ENCODE measurements around the gene SOX2. TPM values are rescaled to one million over a fixed set of nuclear protein-coding genes. Genes with fewer than 3 reads are reported as not detected.

SOX2 gene
- total RNA-seq, 2 donors from 2014 or later = 0.51 to 0.67 TPM

DNA sequence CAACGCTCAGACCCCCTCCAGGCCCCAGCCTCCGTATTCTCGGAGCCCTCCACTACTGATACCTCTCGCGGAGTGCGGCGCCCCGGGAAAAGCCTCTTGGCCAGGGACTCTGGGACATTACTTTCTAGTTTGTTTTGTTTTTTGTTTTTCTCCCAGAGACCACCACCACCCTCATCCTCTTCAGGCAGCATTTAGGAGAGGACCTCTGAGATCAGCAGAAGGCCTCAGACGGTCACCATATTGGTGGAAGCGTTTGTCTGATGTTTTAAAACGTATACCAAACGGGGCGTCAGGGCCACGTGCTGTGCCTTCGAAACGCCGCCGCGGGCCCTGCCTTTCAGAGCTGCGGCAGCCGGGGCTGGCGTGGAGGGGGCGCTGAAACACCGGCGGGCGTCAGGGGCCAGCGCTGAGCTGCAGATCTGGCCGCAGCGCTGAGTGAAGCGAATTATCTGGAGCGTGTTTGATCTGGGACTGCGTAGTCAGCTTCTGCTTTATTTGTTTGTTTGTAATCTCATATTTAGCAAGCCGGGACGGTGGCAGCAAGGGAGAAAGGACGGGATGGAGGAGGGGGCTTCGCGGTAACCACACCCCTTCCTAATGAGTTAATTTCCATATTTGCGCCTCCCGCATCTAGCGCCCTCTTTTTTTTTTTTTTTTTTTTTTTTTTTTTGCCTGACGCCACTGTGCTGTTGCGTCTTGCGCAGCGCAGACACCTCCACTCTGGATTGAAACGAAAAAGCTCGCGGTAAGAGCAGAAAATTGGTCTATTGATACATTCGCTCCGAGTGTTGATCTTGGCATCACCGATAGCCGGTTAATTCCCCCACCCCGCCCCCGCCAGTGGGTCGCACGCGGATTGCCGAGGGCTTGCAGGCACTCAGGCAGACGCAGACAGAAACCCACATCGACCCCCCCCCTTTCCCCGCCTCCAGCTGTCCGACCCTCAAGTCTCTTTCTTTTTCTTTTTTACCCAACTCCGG is 14.9 kb downstream of the SOX2 start:
- DNase-seq (ENCODE audit: low spot score) = no peak
- H3K27ac ChIP-seq = no peak overlapping the region
- no peaks in the 10 kb centered on the region for H3K4me1 ChIP-seq
- peak overlapping the region in 1 of 2 donors; percentile 21 for H3K4me3 ChIP-seq
- TF ChIP-seq, protein P1, sequence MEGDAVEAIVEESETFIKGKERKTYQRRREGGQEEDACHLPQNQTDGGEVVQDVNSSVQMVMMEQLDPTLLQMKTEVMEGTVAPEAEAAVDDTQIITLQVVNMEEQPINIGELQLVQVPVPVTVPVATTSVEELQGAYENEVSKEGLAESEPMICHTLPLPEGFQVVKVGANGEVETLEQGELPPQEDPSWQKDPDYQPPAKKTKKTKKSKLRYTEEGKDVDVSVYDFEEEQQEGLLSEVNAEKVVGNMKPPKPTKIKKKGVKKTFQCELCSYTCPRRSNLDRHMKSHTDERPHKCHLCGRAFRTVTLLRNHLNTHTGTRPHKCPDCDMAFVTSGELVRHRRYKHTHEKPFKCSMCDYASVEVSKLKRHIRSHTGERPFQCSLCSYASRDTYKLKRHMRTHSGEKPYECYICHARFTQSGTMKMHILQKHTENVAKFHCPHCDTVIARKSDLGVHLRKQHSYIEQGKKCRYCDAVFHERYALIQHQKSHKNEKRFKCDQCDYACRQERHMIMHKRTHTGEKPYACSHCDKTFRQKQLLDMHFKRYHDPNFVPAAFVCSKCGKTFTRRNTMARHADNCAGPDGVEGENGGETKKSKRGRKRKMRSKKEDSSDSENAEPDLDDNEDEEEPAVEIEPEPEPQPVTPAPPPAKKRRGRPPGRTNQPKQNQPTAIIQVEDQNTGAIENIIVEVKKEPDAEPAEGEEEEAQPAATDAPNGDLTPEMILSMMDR (IDR thresholded peaks at IDR 0.05) = no peak
- H3K36me3 ChIP-seq = no peaks in the 10 kb centered on the region
- H3K9me3 ChIP-seq = no peaks in the 10 kb centered on the region
- peaks cover 46 to 51% of the 10 kb centered on the region in 2 donors for H3K27me3 ChIP-seq

DNA sequence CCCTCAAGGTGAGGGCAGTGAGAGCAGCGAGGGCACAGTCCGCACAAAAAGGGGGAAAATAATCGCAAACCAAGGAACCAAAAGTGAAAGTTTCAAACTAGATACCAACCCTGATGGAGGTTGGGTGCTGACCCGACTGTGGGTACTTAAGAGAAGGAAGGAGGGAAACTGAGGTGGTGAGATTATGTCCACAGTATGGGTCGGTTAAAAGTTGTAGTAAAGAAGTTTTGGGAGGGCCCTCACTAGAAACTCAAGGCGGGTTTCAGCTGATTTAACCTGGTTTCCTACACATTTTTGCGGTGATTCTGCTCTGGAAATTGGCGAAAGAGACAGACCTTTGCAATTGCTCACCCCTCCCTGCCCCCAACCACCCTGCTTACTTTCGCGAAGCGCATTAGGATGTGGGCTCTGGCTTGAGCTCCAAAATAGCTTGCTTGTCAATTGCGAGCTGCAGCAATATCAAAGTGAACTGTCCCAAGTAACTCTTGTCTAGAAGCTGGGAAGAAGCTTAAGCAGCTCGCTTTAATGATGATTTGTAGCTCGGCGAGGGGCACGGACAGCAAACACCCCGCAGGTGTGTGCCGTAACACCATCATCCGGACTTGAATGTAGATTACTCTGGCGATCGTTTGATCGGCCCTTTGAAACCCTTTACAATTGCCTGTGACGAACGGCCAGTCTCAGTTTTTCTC is 15.8 kb downstream of the SOX2 start:
- DNase-seq (ENCODE audit: low spot score) = no peak
- Histone ChIP-seq H3K4me3 (peak overlapping the region in 1 of 2 donors; percentile 21), H3K27me3 (peaks cover 45 to 51% of the 10 kb centered on the region in 2 donors), H3K36me3 (no peaks in the 10 kb centered on the region), H3K4me1 (no peaks in the 10 kb centered on the region), H3K27ac (no peak overlapping the region), H3K9me3 (no peaks in the 10 kb centered on the region)
- TF ChIP-seq, protein P1 (IDR thresholded peaks at IDR 0.05) = no peak

DNA sequence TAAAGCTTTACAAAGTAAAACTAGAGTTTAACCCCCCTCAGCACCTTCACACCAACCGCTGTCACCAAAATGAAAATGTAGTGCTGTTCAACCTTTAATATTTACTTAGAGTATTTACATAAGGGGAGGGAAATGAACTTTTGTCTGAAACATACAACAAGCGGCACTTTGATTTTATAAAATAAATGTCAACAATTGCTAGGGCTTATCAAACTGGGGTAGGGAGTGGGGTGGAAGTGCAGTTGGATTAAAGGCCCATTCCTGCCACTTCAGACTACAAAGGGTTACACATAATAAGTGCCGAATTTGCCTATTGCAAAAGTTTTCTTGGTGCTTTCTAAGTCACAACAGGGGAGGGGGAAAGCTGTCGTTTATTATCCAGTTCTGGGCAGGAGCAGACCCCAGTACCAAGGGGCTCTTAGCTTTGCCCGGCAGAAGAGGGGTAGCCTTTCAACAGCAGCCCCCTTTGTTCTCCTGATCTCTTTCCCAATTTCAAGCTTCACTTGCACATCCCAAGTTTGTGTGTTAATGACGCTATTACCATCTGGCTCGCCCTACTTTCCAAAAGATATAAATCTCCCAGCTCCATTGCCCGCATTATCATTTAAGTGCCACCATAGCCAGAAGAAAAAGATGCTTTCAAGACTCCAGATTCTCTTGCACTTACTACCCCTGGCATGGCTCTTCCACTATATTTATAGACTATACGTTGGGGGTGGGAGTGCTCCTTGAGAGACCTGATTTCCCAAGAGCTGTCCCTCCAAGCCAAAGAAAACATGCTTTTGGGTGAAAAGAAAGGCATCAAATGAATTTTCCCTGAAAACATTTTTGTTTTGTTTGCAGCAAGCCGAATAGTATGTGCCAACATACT is 17.0 kb downstream of the SOX2 start:
- TF ChIP-seq, protein P1 (IDR thresholded peaks at IDR 0.05) = no peak
- H3K9me3 ChIP-seq = no peaks in the 10 kb centered on the region
- no peaks in the 10 kb centered on the region for H3K36me3 ChIP-seq
- H3K4me1 ChIP-seq = no peaks in the 10 kb centered on the region
- no peak for DNase-seq (ENCODE audit: low spot score)
- H3K27ac ChIP-seq = no peak overlapping the region
- H3K27me3 ChIP-seq = peaks cover 33 to 41% of the 10 kb centered on the region in 2 donors
- H3K4me3 ChIP-seq = no peak overlapping the region

DNA sequence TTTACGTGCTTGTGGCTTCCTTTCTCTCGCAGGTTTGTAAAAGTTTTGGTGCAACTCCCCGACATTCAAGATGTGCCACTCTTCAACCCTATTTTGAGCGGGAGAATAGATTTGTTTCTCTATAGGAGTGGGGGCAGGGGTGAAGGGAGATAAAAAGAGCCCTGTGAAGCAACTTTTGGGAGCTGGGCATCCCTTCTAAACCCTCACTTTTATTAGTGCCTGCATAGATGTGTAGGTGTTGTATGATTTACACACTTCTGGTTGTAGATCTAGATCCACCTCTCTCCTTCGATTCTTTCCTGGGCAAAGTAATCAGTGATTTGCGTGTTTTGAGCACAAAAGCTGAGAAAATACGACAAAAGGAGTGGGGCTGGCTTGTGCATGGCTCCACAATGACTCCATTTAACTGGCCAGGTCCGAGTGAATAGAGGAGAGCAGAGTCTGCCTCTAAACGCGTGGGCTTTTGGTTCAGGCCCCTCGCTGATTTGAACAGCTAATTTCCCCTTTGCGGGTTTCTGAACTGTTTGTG is 17.7 kb downstream of the SOX2 start:
- no peak overlapping the region for H3K27ac ChIP-seq
- no peaks in the 10 kb centered on the region for H3K4me1 ChIP-seq
- TF ChIP-seq, protein P1 (IDR thresholded peaks at IDR 0.05) = no peak
- no peak overlapping the region for H3K4me3 ChIP-seq
- H3K9me3 ChIP-seq = no peaks in the 10 kb centered on the region
- peaks cover 26 to 34% of the 10 kb centered on the region in 2 donors for H3K27me3 ChIP-seq
- H3K36me3 ChIP-seq = no peaks in the 10 kb centered on the region
- no peak for DNase-seq (ENCODE audit: low spot score)

DNA sequence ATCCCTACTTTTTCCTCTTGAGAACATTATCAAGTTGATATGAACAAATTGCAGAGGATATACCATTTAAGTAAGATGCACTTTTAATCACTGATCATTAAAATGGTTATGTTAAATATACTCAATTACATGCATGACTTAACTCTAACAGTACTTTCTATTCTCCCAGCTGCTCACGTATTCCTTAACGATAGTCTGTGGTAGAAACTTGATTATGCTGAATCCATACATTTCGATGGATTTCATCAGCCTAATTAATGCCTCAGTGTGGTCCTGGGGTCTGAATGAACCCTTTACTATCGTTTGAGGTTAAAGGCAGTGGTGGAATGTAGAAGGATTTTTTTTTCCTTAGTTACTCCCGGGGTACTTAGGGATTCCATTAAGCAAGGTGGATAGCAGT is 18.6 kb downstream of the SOX2 start:
- peaks cover 17 to 33% of the 10 kb centered on the region in 2 donors for H3K27me3 ChIP-seq

More for the DNA sequence above, 18.6 kb downstream of the SOX2 start:
- no peaks in the 10 kb centered on the region for H3K4me1 ChIP-seq
- TF ChIP-seq, protein P1 (IDR thresholded peaks at IDR 0.05) = no peak
- H3K27ac ChIP-seq = no peak overlapping the region
- H3K9me3 ChIP-seq = no peaks in the 10 kb centered on the region
- no peaks in the 10 kb centered on the region for H3K36me3 ChIP-seq
- DNase-seq (ENCODE audit: low spot score) = no peak
- no peak overlapping the region for H3K4me3 ChIP-seq

Data from right atrium auricular region (tissue), 2 donors.